NCI-H526 (cell line): ENCODE measurements around the gene EP400.
"Not testable (repeated sequence)": the region's sequence is repeated elsewhere in the genome, so short reads cannot be mapped to it uniquely, and the experiment has no call there.

Experiments used
- DNase-seq, 2 experiments: peaks; one replicate each; lab custom pipeline; 2025; lab: John Stamatoyannopoulos, UW

Gene EP400

GRCh38 chr12:131928080-131928710 lies 21.5 kb upstream of the EP400 start:
- DNase-seq, result peak in 1 of 2 experiments; percentile 59

- DNase-seq, result peak; percentile 85 to 96
Measured at GRCh38 chr12:131928711-131929580, 20.8 kb upstream of the EP400 start, which contains the start of gene PUS1. Gene PUS1 (plus strand): TSS chr12:131929276. CDS start chr12:131929723, 447 bp downstream.

- DNase-seq, result peak; percentile 25 to 53
Measured at GRCh38 chr12:131929581-131930456, 19.9 kb upstream of the EP400 start.

GRCh38 chr12:131930510-131930909 lies 19.2 kb upstream of the EP400 start:
- no peak for DNase-seq

- no peak for DNase-seq
Measured at GRCh38 chr12:131933387-131933786, 16.4 kb upstream of the EP400 start.

- no peak for DNase-seq
Measured at GRCh38 chr12:131934535-131934934, 15.2 kb upstream of the EP400 start.

GRCh38 chr12:131938082-131938481 lies 11.7 kb upstream of the EP400 start:
- no peak for DNase-seq

- peak in 1 of 2 experiments; percentile 46 for DNase-seq
Measured at GRCh38 chr12:131939007-131939406, 10.7 kb upstream of the EP400 start.

GRCh38 chr12:131940141-131940547 lies 9.6 kb upstream of the EP400 start:
- DNase-seq, result no peak

GRCh38 chr12:131941116-131941986 lies 8.4 kb upstream of the EP400 start:
- no peak for DNase-seq

- no peak for DNase-seq
Measured at GRCh38 chr12:131941987-131942341, 7.8 kb upstream of the EP400 start.

- no peak for DNase-seq
Measured at GRCh38 chr12:131942671-131943070, 7.1 kb upstream of the EP400 start.

GRCh38 chr12:131943389-131943788 lies 6.4 kb upstream of the EP400 start:
- DNase-seq, result no peak

- no peak for DNase-seq
Measured at GRCh38 chr12:131943876-131944275, 5.9 kb upstream of the EP400 start.

GRCh38 chr12:131944601-131945251 lies 5.0 kb upstream of the EP400 start:
- DNase-seq, result no peak

GRCh38 chr12:131946757-131947156 lies 3.0 kb upstream of the EP400 start:
- no peak for DNase-seq

- DNase-seq, result no peak
Measured at GRCh38 chr12:131947482-131948027, 2.2 kb upstream of the EP400 start.

GRCh38 chr12:131948166-131948712 lies 1.5 kb upstream of the EP400 start:
- no peak for DNase-seq

- not testable (repeated sequence) for DNase-seq
Measured at GRCh38 chr12:131948713-131949430, 870 bp upstream of the EP400 start.
